HL-60 (cell line): Measurements from ENCODE around the gene PELI2.

ENCODE experiments used
- CTCF ChIP-seq: IDR thresholded peaks from one replicate; pipeline ENCODE4 v1.5.1; 2011; ENCODE audit warnings: low read length, control low read depth, inconsistent platforms; ENCODE audit not compliant: insufficient read depth
- GABPA ChIP-seq: IDR thresholded peaks from 2 replicates; pipeline ENCODE4 v1.6.1; 2012; ENCODE audit warnings: low read depth
- REST ChIP-seq: IDR thresholded peaks from 2 replicates; pipeline ENCODE4 v1.6.1; 2012; ENCODE audit warnings: low read depth; ENCODE audit not compliant: insufficient replicate concordance

GRCh38 chr14:56085471-56085870 is 32.7 kb upstream of the PELI2 start:
- TF ChIP-seq CTCF = no peak
- TF ChIP-seq REST = no peak
- TF ChIP-seq GABPA = no peak
